Thyroid gland (tissue), 4 donors: Measurements from ENCODE around the gene TRIP12.

Experiments used
- POLR2A ChIP-seq, 2 donors: fragments of 450-650 bp; IDR thresholded peaks; one replicate each; pipeline ENCODE4 v1.6.1; 2017; ENCODE audit warnings: antibody characterized with exemption in 2 of 2, mild to moderate bottlenecking in 2 of 2, moderate library complexity in 1 of 2
- TF ChIP-seq, protein P1 (sequence below), 6 experiments: fragments of 200-600 bp in 3 of 6; fragments of 450-650 bp in 3 of 6; sonication (generic) in 3 of 6; IDR thresholded peaks; one replicate each; pipeline ENCODE4 v1.5.1; 2016 to 2019; ENCODE audit warnings: antibody characterized with exemption in 6 of 6, mild to moderate bottlenecking in 2 of 6, inconsistent platforms in 1 of 6, moderate library complexity in 1 of 6

DNA sequence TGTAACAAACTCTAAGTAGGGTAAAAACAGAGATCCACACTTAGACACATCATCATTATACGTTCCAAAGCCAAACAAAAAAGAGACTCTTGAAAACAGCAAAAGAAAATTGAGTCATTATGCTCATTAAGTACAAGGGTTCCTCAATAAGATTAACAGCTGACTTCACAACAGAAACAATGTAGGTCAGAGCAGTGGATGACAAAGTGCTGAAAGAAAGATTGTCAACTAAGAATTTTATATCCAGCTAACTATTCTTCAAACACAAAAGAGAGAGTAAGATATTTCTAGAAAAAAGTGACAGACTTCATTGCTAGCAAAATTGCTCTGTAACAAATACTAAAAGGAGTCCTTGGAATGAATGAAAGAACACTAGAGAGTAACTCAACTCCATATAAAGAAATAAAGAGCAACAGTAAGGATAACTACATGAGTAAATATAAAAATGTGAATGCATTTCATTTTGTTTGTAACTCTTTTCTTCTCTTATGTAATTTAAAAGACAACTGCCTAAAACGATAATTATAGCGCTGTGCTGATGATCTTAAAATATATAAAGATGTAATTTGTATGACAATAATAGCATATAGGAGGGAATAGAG is 183.7 kb downstream of the TRIP12 start:
- TF ChIP-seq, protein P1, sequence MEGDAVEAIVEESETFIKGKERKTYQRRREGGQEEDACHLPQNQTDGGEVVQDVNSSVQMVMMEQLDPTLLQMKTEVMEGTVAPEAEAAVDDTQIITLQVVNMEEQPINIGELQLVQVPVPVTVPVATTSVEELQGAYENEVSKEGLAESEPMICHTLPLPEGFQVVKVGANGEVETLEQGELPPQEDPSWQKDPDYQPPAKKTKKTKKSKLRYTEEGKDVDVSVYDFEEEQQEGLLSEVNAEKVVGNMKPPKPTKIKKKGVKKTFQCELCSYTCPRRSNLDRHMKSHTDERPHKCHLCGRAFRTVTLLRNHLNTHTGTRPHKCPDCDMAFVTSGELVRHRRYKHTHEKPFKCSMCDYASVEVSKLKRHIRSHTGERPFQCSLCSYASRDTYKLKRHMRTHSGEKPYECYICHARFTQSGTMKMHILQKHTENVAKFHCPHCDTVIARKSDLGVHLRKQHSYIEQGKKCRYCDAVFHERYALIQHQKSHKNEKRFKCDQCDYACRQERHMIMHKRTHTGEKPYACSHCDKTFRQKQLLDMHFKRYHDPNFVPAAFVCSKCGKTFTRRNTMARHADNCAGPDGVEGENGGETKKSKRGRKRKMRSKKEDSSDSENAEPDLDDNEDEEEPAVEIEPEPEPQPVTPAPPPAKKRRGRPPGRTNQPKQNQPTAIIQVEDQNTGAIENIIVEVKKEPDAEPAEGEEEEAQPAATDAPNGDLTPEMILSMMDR (IDR thresholded peaks at IDR 0.05): no peak
- no peak for TF ChIP-seq POLR2A (IDR thresholded peaks at IDR 0.05)
